ENCODE measurements around the gene KRTAP10-8.
"Not testable (repeated sequence)": the region's sequence is repeated elsewhere in the genome, so short reads cannot be mapped to it uniquely, and the experiment has no call there.

The KRTAP10-8 gene

GRCh38 chr21:44618909-44619308 is 7.0 kb downstream of the KRTAP10-8 start:
- DNase-seq, result peak; percentile 78

- DNase-seq, result no peak
These were observed 8.0 kb downstream of the KRTAP10-8 start for GRCh38 chr21:44619886-44620285.

- DNase-seq, result no peak
These were observed 11.7 kb downstream of the KRTAP10-8 start for GRCh38 chr21:44623575-44623974.

GRCh38 chr21:44625756-44626155 is 13.9 kb downstream of the KRTAP10-8 start:
- no peak for DNase-seq

GRCh38 chr21:44626262-44626661 is 14.4 kb downstream of the KRTAP10-8 start:
- peak; percentile 30 for DNase-seq

GRCh38 chr21:44626673-44627143 is 14.8 kb downstream of the KRTAP10-8 start, which contains the start of gene KRTAP10-9:
KRTAP10-9 (plus strand) TSS chr21:44627093; CDS start chr21:44627172, 79 bp downstream.
- no peak for DNase-seq

GRCh38 chr21:44627181-44627822 is 15.4 kb downstream of the KRTAP10-8 start:
- not testable (repeated sequence) for DNase-seq

- DNase-seq, result not testable (repeated sequence)
These were observed 16.0 kb downstream of the KRTAP10-8 start for GRCh38 chr21:44627831-44628233.

- DNase-seq, result no peak
These were observed 17.0 kb downstream of the KRTAP10-8 start for GRCh38 chr21:44628707-44629391.

GRCh38 chr21:44630440-44630839 is 18.6 kb downstream of the KRTAP10-8 start:
- no peak for DNase-seq

- DNase-seq, result no peak
These were observed 20.2 kb downstream of the KRTAP10-8 start for GRCh38 chr21:44632067-44632466.

- DNase-seq, result no peak
These were observed 24.5 kb downstream of the KRTAP10-8 start for GRCh38 chr21:44636209-44637017.

- DNase-seq, result no peak
These were observed 25.4 kb downstream of the KRTAP10-8 start, which contains the start of gene KRTAP10-10 for GRCh38 chr21:44637018-44637850. KRTAP10-10 (plus strand) TSS chr21:44637356; CDS start chr21:44637418, 62 bp downstream.

GRCh38 chr21:44637851-44638348 is 26.0 kb downstream of the KRTAP10-8 start:
- DNase-seq, result not testable (repeated sequence)

GRCh38 chr21:44638506-44639330 is 26.8 kb downstream of the KRTAP10-8 start:
- DNase-seq, result not testable (repeated sequence)

- DNase-seq, result no peak
These were observed 27.4 kb downstream of the KRTAP10-8 start for GRCh38 chr21:44639331-44639655.

- DNase-seq, result no peak
These were observed 28.9 kb downstream of the KRTAP10-8 start for GRCh38 chr21:44640761-44641160.

- no peak for DNase-seq
These were observed 31.9 kb downstream of the KRTAP10-8 start for GRCh38 chr21:44643741-44644310.

- DNase-seq, result no peak
These were observed 33.0 kb downstream of the KRTAP10-8 start for GRCh38 chr21:44644878-44645277.

GRCh38 chr21:44646366-44647221 is 34.7 kb downstream of the KRTAP10-8 start, which contains the start of gene KRTAP10-11:
KRTAP10-11 (plus strand) TSS chr21:44646414; CDS start chr21:44646459, 45 bp downstream.
- DNase-seq, result not testable (repeated sequence)

Data from CD4-positive, alpha-beta T cell treated with Interleukin-4 for 4 hours (primary cell).